Gastrocnemius medialis (tissue), 4 donors: ENCODE data around the gene C3.

Experiments used
- CTCF ChIP-seq, 5 experiments: fragments of 450-650 bp in 3 of 5; fragments of 200-600 bp in 2 of 5; sonication (generic) in 2 of 5; IDR thresholded peaks in 4 of 5; conservative IDR thresholded peaks in 1 of 5; 1 replicate in 4 of 5; 2 replicates in 1 of 5; pipeline ENCODE4 v1.5.1; 2016 to 2019; ENCODE audit warnings: antibody characterized with exemption in 5 of 5, mild to moderate bottlenecking in 3 of 5, moderate library complexity in 3 of 5
- POLR2A ChIP-seq, 2 donors: fragments of 450-650 bp; IDR thresholded peaks; one replicate each; pipeline ENCODE4 v1.6.1; 2017; ENCODE audit warnings: antibody characterized with exemption in 2 of 2, mild to moderate bottlenecking in 2 of 2, moderate library complexity in 2 of 2

- TF ChIP-seq CTCF (IDR thresholded peaks at IDR 0.05 in 4 of 5, conservative IDR thresholded peaks at IDR 0.05 in 1 of 5) (no peak), POLR2A (IDR thresholded peaks at IDR 0.05) (no peak)
These were observed 55.5 kb downstream of the C3 start for GRCh38 chr19:6664916-6665315.
